Left renal cortex interstitium (tissue), 4 donors: ENCODE data around the gene SLC31A1. TPM values are rescaled to one million over a fixed set of nuclear protein-coding genes. Genes with fewer than 3 reads are reported as not detected.
A peak's percentile ranks its signal among the peaks of the same experiment; 100 is the strongest.
"Not testable (repeated sequence)": the region's sequence is repeated elsewhere in the genome, so short reads cannot be mapped to it uniquely, and the experiment has no call there.

Experiments used
- DNase-seq, 4 donors: peaks; one replicate each; pipeline ENCODE4 v3.0.0-alpha.2; 2013; ENCODE audit warnings: low read depth in 4 of 4, low spot score in 2 of 4, missing footprints in 1 of 4
- polyA plus RNA-seq, 4 donors: library from polyadenylated mRNA; unstranded; fragments of 120-200 nt; gene quantifications; one replicate each; pipeline ENCODE4 v1.2.1, GENCODE V29; 2013; ENCODE audit not compliant: insufficient read length in 4 of 4

Gene SLC31A1
- polyA plus RNA-seq, 4 donors = 19.7 to 27.2 (median 23.8) TPM

DNA sequence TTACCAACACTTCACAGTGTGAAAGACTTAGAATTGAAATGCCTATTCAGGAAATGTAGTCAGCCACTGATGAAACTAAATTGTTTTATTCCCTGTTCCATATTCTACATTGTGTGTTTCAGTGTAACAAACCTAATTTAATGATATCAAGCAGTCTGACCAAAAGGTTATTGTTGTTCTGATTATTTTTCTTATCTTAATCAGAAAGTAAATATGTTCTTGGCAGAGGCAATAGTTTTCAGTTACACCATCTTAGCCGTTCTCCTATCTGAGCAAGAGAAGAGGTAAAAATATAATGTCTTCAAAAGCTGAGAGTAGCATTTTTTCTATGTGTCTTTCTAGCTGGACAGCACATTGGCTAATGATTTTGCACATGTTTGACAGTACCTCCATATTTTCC, 36.9 kb downstream of the SLC31A1 start:
- DNase-seq = no peak

GRCh38 chr9:113261917-113262671, 40.8 kb downstream of the SLC31A1 start:
- DNase-seq = no peak

DNA sequence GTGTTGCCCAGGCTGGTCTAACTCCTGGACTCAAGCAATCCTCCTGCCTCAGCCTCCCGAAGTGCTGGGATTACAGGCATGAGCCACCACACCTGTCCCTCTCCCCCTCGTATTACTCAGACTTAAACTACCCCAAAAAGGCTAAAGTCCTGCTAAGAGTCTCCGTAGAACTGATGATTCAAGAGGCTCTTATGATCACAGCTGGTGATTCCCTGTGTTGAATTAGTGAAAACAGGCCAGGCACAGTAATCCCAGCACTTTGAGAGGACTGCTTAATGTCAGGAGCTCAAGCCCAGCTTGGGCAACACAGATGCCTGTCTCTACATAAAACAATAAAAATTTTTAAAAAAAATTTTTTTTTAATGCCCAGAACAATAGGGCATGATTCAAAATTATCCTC, 44.8 kb downstream of the SLC31A1 start:
- no peak for DNase-seq

- DNase-seq = no peak
Observed at GRCh38 chr9:113267911-113268566, 46.7 kb downstream of the SLC31A1 start.

- no peak for DNase-seq
Observed at GRCh38 chr9:113269355-113269754, 48.0 kb downstream of the SLC31A1 start.

DNA sequence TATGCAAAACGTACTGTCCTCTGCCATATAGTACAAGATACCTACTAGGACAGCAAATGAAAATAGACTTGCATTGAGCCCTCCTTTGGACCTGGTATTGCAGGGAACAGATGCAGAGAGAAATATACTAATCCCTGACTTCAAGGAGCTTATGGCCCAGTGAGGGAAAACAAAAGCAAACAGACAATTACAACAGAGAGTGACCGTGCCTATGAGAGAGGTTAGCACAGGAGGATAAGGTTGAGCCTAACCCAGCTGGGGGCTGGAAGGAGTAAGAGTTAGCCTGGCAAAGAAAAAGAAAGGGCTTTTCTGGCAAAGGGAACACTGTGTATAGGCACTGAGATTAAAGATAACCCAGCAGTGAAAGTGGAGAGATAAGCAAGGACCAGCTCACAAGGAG, 48.5 kb downstream of the SLC31A1 start:
- DNase-seq = no peak

- DNase-seq = peak; percentile 31 to 66 (median 50)
Observed at GRCh38 chr9:113274474-113275156, 53.3 kb downstream of the SLC31A1 start.

- peak; percentile 92 to 97 (median 96) for DNase-seq
Observed at GRCh38 chr9:113275157-113276131, 54.1 kb downstream of the SLC31A1 start, which contains the start of the genes CDC26 and PRPF4. Gene CDC26, minus strand, starts transcription at chr9:113275572. Its CDS starts 3,065 bp downstream, at chr9:113272507. Gene PRPF4, plus strand, starts transcription at chr9:113275658. Its CDS starts 86 bp downstream, at chr9:113275744.

DNA sequence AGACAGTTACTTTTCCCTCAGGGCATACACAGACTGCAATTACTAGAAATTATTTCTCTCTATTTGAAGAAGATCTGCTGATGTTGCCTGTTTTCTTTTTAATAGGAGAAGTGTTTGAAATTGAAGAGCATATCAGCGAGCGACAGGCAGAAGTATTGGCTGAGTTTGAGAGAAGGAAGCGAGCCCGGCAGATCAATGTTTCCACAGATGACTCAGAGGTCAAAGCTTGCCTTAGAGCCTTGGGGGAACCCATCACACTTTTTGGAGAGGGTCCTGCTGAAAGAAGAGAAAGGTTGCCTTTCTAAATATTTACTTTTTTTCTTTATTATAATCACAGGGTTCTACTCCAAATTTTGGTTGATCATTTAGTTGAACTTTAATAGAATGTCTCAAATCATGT, 57.5 kb downstream of the SLC31A1 start:
- no peak for DNase-seq

DNA sequence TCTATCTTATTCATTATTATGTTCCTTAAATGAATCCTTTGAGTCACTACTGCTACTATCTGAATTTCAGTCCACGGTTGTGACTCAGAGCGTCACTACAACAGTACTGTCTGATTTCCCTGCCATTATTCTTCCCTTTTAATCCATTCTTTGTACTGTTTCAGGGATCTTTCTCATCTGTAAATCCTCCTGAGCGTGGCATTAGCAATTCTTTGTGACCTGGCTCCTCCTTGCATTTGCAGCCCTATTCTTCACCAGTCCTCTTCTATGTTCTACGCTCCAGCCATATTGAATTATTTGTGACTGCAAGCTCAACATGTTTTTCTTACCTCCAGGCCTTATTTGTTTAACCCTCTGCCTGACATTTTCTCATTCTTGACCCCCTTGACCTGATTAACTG, 60.0 kb downstream of the SLC31A1 start:
- no peak for DNase-seq

DNA sequence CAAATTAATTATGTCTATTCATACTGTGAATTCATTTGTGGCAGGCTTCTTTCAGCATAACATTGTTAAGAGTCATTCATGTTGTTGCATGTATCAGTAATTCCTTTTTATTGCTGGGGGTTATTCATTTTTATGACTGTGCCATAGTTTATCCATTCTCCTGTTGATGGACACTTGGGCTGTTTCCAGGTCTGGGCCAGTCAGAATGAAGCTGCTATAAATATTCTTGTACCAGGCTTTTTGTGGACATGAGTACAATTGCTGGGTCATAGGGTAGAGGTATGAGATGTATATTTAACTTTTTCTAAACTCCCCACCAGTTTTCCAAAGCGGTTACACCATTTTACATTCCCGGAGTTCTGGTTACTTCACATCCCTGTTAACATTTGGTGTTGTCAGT, 67.7 kb downstream of the SLC31A1 start:
- no peak for DNase-seq

DNA sequence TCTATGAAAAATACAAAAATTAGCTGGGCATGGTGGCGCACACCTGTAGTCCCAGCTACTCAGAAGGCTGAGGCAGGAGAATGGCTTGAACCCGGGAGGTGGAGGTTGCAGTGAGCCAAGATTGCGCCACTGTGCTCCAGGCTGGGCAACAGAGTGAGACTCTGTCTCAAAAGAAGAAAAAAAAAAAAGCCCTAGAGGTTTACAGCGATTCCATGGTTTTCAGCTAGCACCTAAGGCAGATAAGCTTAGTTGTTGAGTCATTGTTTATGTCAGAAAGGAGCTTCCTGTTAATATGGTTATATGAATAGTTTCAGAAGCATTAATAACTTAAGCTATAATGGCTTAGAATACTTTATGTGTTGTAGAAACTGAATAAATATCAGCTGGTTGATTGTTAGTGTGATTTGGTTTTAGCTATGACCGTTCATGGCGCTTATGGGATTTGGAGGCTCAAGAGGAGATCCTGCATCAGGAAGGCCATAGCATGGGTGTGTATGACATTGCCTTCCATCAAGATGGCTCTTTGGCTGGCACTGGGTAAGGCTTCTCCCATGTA, 68.8 kb downstream of the SLC31A1 start:
- DNase-seq = no peak

DNA sequence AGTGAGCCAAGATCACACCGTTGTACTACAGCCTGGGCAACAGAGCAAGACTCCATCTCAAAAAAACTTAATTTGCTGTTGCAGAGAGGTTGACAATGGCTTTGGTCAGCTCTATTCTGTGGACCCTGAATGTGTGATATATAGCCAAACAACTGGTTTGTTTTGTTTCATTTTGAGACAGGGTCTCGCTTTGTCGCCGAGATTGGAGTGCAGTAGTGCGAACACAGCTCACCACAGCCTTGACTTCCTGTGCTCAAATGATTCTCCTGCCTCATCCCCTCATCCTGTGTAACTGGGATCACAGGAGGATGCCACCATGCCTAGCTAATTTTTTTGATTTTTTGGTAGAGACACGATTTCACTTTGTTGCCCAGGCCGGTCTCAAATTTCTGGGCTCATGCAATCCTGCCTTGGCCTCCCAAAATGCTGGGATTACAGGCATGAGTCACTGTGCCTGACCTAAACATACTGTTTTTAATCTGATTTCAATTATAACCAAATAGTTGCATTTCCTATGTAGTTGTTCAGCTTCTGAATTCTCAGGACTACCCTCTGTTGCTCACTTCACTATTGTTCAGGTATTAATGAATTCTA, 72.0 kb downstream of the SLC31A1 start:
- DNase-seq = no peak

GRCh38 chr9:113296247-113296646, 74.9 kb downstream of the SLC31A1 start:
- not testable (repeated sequence) for DNase-seq

DNA sequence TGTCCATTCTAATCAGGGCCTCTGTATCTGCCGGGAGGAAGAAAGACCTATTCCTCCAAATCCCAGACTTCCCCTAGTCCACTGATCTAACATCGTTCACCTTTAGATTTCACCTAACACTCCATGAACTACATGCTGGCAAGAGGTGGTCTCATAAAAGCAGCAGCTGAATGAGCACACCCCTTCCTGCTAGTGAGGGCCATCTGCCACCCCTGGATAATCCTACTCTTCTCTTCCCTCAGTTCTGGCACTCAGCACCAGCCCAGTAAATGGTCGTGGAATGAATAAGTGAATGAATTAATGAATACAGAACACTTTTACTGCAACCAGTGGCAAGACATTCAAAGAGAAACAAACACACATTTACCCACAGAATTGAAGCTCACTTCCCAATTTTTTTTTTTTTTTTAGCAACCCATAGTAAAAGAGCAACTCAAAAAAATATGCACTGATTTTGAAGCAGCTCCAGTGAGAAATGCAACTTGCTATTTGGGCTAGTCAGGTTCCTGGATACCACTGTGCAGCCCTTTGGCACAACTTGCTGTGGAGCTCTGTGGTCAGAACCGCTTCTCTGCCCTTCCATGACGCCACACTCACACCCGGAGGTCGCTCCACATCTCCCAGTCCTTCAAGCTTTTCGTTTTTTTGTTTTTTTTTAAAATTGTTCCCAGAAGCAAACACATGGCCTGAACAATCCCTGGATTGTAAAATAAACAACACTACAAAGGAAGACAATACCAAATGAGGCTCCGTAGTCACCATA, 75.6 kb downstream of the SLC31A1 start:
- DNase-seq = no peak

- no peak for DNase-seq
Observed at GRCh38 chr9:113298311-113298710, 77.0 kb downstream of the SLC31A1 start.

- no peak for DNase-seq
Observed at GRCh38 chr9:113298924-113299770, 77.8 kb downstream of the SLC31A1 start.

- no peak for DNase-seq
Observed at GRCh38 chr9:113299800-113300292, 78.5 kb downstream of the SLC31A1 start.
